IPS-20b (cell line): Measurements from ENCODE around the gene EPHB2.
"Not testable (repeated sequence)": the region's sequence is repeated elsewhere in the genome, so short reads cannot be mapped to it uniquely, and the experiment has no call there.

Experiments
- H3K27ac ChIP-seq: one replicate; pipeline ENCODE4 v1.5.1; 2013; ENCODE audit warnings: low read length
- H3K27me3 ChIP-seq: 2 replicates; pipeline ENCODE4 v1.6.1; 2013; ENCODE audit warnings: mild to moderate bottlenecking, low read length, inconsistent platforms; ENCODE audit not compliant: insufficient read depth
- H3K36me3 ChIP-seq: 2 replicates; pipeline ENCODE4 v1.6.1; 2013; ENCODE audit warnings: low read depth, mild to moderate bottlenecking, inconsistent platforms, low read length, moderate library complexity; ENCODE audit not compliant: insufficient read depth
- H3K4me1 ChIP-seq: 2 replicates; pipeline ENCODE4 v1.6.1; 2013; ENCODE audit warnings: mild to moderate bottlenecking, control low read depth, inconsistent platforms, low read length, moderate library complexity; ENCODE audit not compliant: insufficient read depth
- H3K4me3 ChIP-seq: 2 replicates; pipeline ENCODE4 v1.5.1; 2013; ENCODE audit warnings: mild to moderate bottlenecking, low read length, inconsistent platforms
- H3K9ac ChIP-seq: 2 replicates; pipeline ENCODE4 v1.6.1; 2013; ENCODE audit warnings: low read depth, mild to moderate bottlenecking, inconsistent platforms, low read length, moderate library complexity
- H3K9me3 ChIP-seq: 2 replicates; pipeline ENCODE4 v1.6.1; 2013; ENCODE audit warnings: mild to moderate bottlenecking, low read depth, low read length, inconsistent platforms; ENCODE audit not compliant: insufficient read depth

The EPHB2 gene

GRCh38 chr1:22930240-22930912, 219.7 kb downstream of the EPHB2 start:
- H3K4me3 ChIP-seq, result no peak overlapping the region
- H3K4me1 ChIP-seq, result no peaks in the 10 kb centered on the region
- H3K27ac ChIP-seq, result no peak overlapping the region
- H3K36me3 ChIP-seq, result no peaks in the 10 kb centered on the region
- peaks cover under 1% of the 10 kb centered on the region for H3K9me3 ChIP-seq
- no peak overlapping the region for H3K9ac ChIP-seq
- H3K27me3 ChIP-seq, result no peaks in the 10 kb centered on the region

- no peaks in the 10 kb centered on the region for H3K4me1 ChIP-seq
These were observed 222.3 kb downstream of the EPHB2 start for GRCh38 chr1:22932803-22933470.

GRCh38 chr1:22935433-22935832, 224.8 kb downstream of the EPHB2 start:
- Histone ChIP-seq H3K9ac (no peak overlapping the region), H3K36me3 (no peaks in the 10 kb centered on the region), H3K9me3 (peaks cover 6% of the 10 kb centered on the region), H3K4me1 (no peaks in the 10 kb centered on the region), H3K27ac (no peak overlapping the region), H3K27me3 (no peaks in the 10 kb centered on the region), H3K4me3 (no peak overlapping the region)

More at GRCh38 chr1:22932803-22933470, 222.3 kb downstream of the EPHB2 start:
- Histone ChIP-seq H3K4me3 (no peak overlapping the region), H3K9me3 (peaks cover 6% of the 10 kb centered on the region), H3K27ac (no peak overlapping the region), H3K9ac (no peak overlapping the region), H3K36me3 (no peaks in the 10 kb centered on the region), H3K27me3 (no peaks in the 10 kb centered on the region)

GRCh38 chr1:22936681-22937080, 226.0 kb downstream of the EPHB2 start:
- no peaks in the 10 kb centered on the region for H3K36me3 ChIP-seq
- H3K9me3 ChIP-seq, result peaks cover 6% of the 10 kb centered on the region
- H3K4me3 ChIP-seq, result no peak overlapping the region
- H3K27ac ChIP-seq, result no peak overlapping the region
- H3K9ac ChIP-seq, result no peak overlapping the region
- no peaks in the 10 kb centered on the region for H3K4me1 ChIP-seq
- no peaks in the 10 kb centered on the region for H3K27me3 ChIP-seq

- Histone ChIP-seq H3K36me3 (no peaks in the 10 kb centered on the region), H3K27me3 (no peaks in the 10 kb centered on the region), H3K4me3 (no peak overlapping the region), H3K27ac (no peak overlapping the region), H3K9me3 (no peaks in the 10 kb centered on the region), H3K9ac (no peak overlapping the region), H3K4me1 (no peaks in the 10 kb centered on the region)
These were observed 230.6 kb downstream of the EPHB2 start for GRCh38 chr1:22941257-22941656.

- Histone ChIP-seq H3K4me1 (no peaks in the 10 kb centered on the region), H3K36me3 (no peaks in the 10 kb centered on the region), H3K9me3 (no peaks in the 10 kb centered on the region), H3K4me3 (no peak overlapping the region), H3K27ac (no peak overlapping the region), H3K9ac (no peak overlapping the region), H3K27me3 (no peaks in the 10 kb centered on the region)
These were observed 233.9 kb downstream of the EPHB2 start for GRCh38 chr1:22944346-22945055.

GRCh38 chr1:22945171-22945570, 234.5 kb downstream of the EPHB2 start:
- not testable (repeated sequence) for H3K27me3 ChIP-seq, H3K4me3 ChIP-seq, H3K27ac ChIP-seq, H3K9ac ChIP-seq, H3K4me1 ChIP-seq, H3K9me3 ChIP-seq, H3K36me3 ChIP-seq

- peaks cover 29% of the 10 kb centered on the region; the same call in 1 of the 2 replicates for H3K27me3 ChIP-seq
- H3K9ac ChIP-seq, result no peak overlapping the region
- no peaks in the 10 kb centered on the region for H3K36me3 ChIP-seq
- no peaks in the 10 kb centered on the region for H3K4me1 ChIP-seq
- H3K27ac ChIP-seq, result no peak overlapping the region
- H3K9me3 ChIP-seq, result no peaks in the 10 kb centered on the region
- H3K4me3 ChIP-seq, result no peak overlapping the region
These were observed 239.2 kb downstream of the EPHB2 start for GRCh38 chr1:22949822-22950331.

GRCh38 chr1:22951796-22952195, 241.2 kb downstream of the EPHB2 start:
- Histone ChIP-seq H3K27ac (no peak overlapping the region), H3K36me3 (no peaks in the 10 kb centered on the region), H3K9me3 (no peaks in the 10 kb centered on the region), H3K4me1 (no peaks in the 10 kb centered on the region), H3K27me3 (peaks cover 33% of the 10 kb centered on the region; the same call in 1 of the 2 replicates), H3K4me3 (no peak overlapping the region), H3K9ac (no peak overlapping the region)

GRCh38 chr1:22952694-22953056, 242.0 kb downstream of the EPHB2 start:
- no peaks in the 10 kb centered on the region for H3K36me3 ChIP-seq
- peaks cover 33% of the 10 kb centered on the region; the same call in 1 of the 2 replicates for H3K27me3 ChIP-seq
- no peak overlapping the region for H3K27ac ChIP-seq

GRCh38 chr1:22953057-22953739, 242.6 kb downstream of the EPHB2 start:
- Histone ChIP-seq H3K4me1 (no peaks in the 10 kb centered on the region), H3K36me3 (no peaks in the 10 kb centered on the region), H3K9me3 (no peaks in the 10 kb centered on the region), H3K27me3 (peaks cover 33% of the 10 kb centered on the region; the same call in 1 of the 2 replicates), H3K9ac (no peak overlapping the region), H3K27ac (no peak overlapping the region), H3K4me3 (no peak overlapping the region)

More at GRCh38 chr1:22952694-22953056, 242.0 kb downstream of the EPHB2 start:
- Histone ChIP-seq H3K9me3 (no peaks in the 10 kb centered on the region), H3K9ac (no peak overlapping the region), H3K4me1 (no peaks in the 10 kb centered on the region), H3K4me3 (no peak overlapping the region)
